ENCODE measurements around the gene MAPK8IP1.
A peak's percentile ranks its signal among the peaks of the same experiment; 100 is the strongest.

Gene MAPK8IP1

GRCh38 chr11:45935349-45936064 lies 50.1 kb downstream of the MAPK8IP1 start:
- no peak for TF ChIP-seq CTCF (conservative IDR thresholded peaks at IDR 0.05; ENCODE audit: low read length)
- DNase-seq (ENCODE audit: low read depth): no peak
- H3K4me3 ChIP-seq (ENCODE audit: low read length): no peak overlapping the region

GRCh38 chr11:45936511-45937054 lies 51.1 kb downstream of the MAPK8IP1 start:
- no peak for TF ChIP-seq CTCF (conservative IDR thresholded peaks at IDR 0.05; ENCODE audit: low read length)

GRCh38 chr11:45937916-45938315 lies 52.5 kb downstream of the MAPK8IP1 start:
- TF ChIP-seq CTCF (conservative IDR thresholded peaks at IDR 0.05; ENCODE audit: low read length): no peak
- DNase-seq (ENCODE audit: low read depth): no peak
- H3K4me3 ChIP-seq (ENCODE audit: low read length): no peak overlapping the region

More at GRCh38 chr11:45936511-45937054, 51.1 kb downstream of the MAPK8IP1 start:
- no peak overlapping the region for H3K4me3 ChIP-seq (ENCODE audit: low read length)
- no peak for DNase-seq (ENCODE audit: low read depth)

GRCh38 chr11:45939836-45940235 lies 54.4 kb downstream of the MAPK8IP1 start:
- no peak overlapping the region for H3K4me3 ChIP-seq (ENCODE audit: low read length)
- DNase-seq (ENCODE audit: low read depth): peak; percentile 54
- no peak for TF ChIP-seq CTCF (conservative IDR thresholded peaks at IDR 0.05; ENCODE audit: low read length)

- no peak for TF ChIP-seq CTCF (conservative IDR thresholded peaks at IDR 0.05; ENCODE audit: low read length)
- no peak for DNase-seq (ENCODE audit: low read depth)
- no peak overlapping the region for H3K4me3 ChIP-seq (ENCODE audit: low read length)
Measured at GRCh38 chr11:45941285-45941684, 55.8 kb downstream of the MAPK8IP1 start.

GRCh38 chr11:45942381-45942780 lies 56.9 kb downstream of the MAPK8IP1 start:
- TF ChIP-seq CTCF (conservative IDR thresholded peaks at IDR 0.05; ENCODE audit: low read length): no peak
- DNase-seq (ENCODE audit: low read depth): no peak
- H3K4me3 ChIP-seq (ENCODE audit: low read length): no peak overlapping the region

- H3K4me3 ChIP-seq (ENCODE audit: low read length): no peak overlapping the region
- DNase-seq (ENCODE audit: low read depth): no peak
- no peak for TF ChIP-seq CTCF (conservative IDR thresholded peaks at IDR 0.05; ENCODE audit: low read length)
Measured at GRCh38 chr11:45945397-45945999, 60.0 kb downstream of the MAPK8IP1 start.

All from AG10803 (cell line).